8988T (cell line): Measurements from ENCODE around the gene PIEZO1.

Experiments
- DNase-seq: peaks from one replicate; pipeline ENCODE4 v3.0.0; 2011

Gene PIEZO1

GRCh38 chr16:88715312-88716190 is 69.5 kb downstream of the PIEZO1 start:
- no peak for DNase-seq

- no peak for DNase-seq
Measured at GRCh38 chr16:88714420-88715302, 70.4 kb downstream of the PIEZO1 start.

- no peak for DNase-seq
Measured at GRCh38 chr16:88713568-88714419, 71.2 kb downstream of the PIEZO1 start.

- DNase-seq: no peak
Measured at GRCh38 chr16:88713054-88713453, 72.0 kb downstream of the PIEZO1 start.

GRCh38 chr16:88712362-88712979 is 72.5 kb downstream of the PIEZO1 start:
- DNase-seq: no peak

GRCh38 chr16:88711750-88712340 is 73.2 kb downstream of the PIEZO1 start:
- no peak for DNase-seq

GRCh38 chr16:88710556-88710955 is 74.5 kb downstream of the PIEZO1 start:
- no peak for DNase-seq

GRCh38 chr16:88706965-88707826 is 77.8 kb downstream of the PIEZO1 start:
- DNase-seq: no peak

GRCh38 chr16:88706229-88706964 is 78.6 kb downstream of the PIEZO1 start, which contains the start of the genes CTU2 and RNF166:
CTU2 (plus strand) TSS chr16:88706503; CDS start chr16:88706531, 28 bp downstream.
RNF166 (minus strand) TSS chr16:88706408; CDS start chr16:88706325, 83 bp downstream.
- DNase-seq: peak; percentile 100

GRCh38 chr16:88705801-88706228 is 79.2 kb downstream of the PIEZO1 start:
- DNase-seq: no peak

- DNase-seq: no peak
Measured at GRCh38 chr16:88705076-88705684, 79.8 kb downstream of the PIEZO1 start.

- DNase-seq: no peak
Measured at GRCh38 chr16:88703486-88704309, 81.3 kb downstream of the PIEZO1 start.

- DNase-seq: no peak
Measured at GRCh38 chr16:88702371-88703210, 82.4 kb downstream of the PIEZO1 start.

- DNase-seq: no peak
Measured at GRCh38 chr16:88701581-88702370, 83.2 kb downstream of the PIEZO1 start.

- DNase-seq: peak; percentile 95
Measured at GRCh38 chr16:88700636-88701482, 84.2 kb downstream of the PIEZO1 start.

GRCh38 chr16:88700322-88700635 is 84.7 kb downstream of the PIEZO1 start:
- DNase-seq: no peak
